HPDE6-E6E7 (cell line): ENCODE results near the gene ALDH1L2.

Experiments
- DNase-seq: peaks from one replicate; pipeline ENCODE4 v3.0.0; 2011; ENCODE audit warnings: missing footprints; ENCODE audit errors: extremely low spot score

Gene ALDH1L2

DNA sequence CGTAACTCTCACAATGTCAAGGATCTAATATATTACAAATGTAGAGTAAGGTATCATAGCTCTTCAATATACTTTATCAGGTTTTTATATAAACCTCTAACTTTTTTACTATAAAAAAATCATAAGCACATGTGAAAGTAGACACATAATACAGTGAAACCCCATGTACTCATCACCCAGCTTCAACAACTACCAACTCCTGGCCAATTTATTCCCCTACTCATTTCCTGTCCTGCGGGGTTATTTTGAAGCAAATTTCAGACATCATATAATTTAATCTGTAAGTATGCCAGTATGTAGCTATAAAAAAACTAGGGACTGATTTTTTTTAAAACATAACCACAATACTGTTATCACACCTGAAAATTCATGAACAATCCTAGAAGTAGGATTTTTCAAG is 50.4 kb downstream of the ALDH1L2 start:
- DNase-seq, result no peak

DNA sequence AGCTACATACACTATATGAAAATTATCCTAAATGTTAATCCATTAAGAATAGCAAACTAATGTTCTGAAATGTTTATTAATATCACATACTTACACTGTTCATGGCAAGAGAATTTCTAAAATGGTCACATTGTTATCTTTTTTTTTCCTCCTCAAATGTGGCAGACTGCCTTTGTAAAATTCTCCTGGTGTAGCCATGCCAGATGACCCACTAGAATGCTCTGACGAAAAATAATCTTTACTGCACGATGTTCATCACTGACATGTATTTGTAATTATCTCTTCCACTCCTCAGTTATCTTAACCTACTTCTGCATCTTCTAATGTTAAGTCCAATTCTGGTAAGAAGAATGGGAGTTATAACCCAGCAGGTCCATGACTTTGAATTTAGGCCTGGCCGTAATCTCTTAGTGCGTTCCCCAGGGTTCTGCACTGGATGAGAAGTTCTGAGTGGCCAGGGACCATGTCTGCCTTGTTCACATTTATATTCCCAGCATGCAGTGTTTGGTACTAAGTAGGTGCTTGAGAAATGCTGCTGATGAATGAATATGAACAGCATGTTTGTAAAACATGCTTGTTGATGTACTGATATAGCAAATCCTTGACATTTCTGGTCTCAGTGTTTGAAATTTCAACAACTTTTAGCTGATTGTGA is 51.4 kb downstream of the ALDH1L2 start:
- DNase-seq, result no peak

DNA sequence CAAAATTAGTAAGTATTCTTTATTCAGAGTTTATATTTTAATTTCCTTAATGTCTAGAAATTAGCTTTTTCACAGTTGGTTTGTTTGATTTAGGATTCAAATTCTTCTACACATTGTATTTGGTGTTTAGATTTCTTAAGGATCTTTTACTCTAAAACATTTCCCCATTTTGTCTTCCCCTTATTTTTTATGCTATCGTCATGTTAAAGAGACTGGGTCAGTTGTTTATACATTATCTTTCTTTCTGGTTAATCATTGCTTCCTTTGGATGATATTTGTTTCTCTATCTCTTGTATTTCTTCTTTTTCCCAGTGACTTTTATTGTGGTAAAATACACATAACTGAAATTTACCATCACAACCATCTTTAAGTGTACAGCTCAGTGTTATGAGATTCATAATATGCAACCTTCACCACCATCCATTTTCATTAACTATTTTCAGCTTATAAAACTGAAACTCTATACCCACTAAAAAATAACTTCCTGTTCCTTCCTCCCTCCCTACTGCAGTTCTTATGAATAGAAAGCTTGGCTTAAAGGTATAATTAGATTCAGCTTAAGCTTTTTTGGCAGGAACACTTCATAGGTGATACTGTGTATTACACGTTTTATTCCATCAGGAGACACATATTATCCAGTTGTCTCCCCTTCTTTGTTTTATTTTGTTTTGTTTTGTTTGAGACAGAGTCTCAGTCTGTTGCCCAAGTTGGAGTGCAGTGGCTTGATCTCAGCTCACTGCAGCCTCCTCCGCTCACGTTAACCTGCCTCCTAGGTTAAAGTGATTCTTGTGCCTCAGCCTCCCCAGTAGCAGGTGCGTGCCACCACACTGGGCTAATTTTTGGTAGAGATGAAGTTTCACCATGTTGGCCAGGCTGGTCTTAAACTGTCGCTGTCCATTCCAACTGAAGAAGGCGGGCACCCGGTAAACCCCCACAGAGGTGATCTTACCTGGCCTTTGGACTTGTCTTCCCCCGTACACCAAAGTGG is 53.1 kb downstream of the ALDH1L2 start:
- no peak for DNase-seq

DNA sequence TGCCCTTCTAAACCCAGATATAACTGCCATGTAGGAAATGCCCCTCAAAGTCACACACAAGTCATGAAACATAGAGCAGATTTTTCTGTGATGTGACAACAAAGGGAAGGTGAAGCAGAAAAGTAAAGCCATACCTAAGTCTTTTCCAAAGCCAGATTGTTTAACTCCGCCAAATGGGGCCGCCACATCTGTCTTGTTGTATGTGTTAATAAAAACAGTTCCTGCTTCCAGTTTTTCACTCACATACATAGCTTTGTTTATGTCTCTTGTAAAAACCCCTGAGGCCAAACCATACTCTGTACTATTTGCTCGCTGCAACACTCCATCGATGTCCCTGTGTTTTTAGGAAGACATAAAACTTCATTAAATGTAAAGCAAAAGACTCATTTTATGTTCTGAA is 57.8 kb downstream of the ALDH1L2 start:
- no peak for DNase-seq

DNA sequence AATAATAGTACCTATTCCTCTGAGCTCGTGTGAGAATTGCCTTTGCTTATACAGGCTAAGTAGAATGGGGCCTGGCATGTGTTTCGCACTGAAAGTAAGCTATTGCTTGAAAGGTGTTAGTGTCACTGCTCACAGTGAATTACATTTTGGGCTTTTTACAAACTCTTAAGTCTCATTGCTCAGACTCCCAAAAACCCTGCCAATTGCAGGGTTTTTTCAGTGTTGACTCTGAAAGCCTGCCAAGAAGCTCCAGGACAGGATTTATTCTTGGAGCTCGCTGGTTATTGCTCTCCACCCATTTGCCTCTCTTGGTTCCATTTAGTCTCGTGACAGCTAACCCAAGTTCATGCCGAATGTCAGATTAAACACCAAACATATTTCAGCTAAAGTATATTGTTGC is 58.4 kb downstream of the ALDH1L2 start:
- DNase-seq, result no peak

DNA sequence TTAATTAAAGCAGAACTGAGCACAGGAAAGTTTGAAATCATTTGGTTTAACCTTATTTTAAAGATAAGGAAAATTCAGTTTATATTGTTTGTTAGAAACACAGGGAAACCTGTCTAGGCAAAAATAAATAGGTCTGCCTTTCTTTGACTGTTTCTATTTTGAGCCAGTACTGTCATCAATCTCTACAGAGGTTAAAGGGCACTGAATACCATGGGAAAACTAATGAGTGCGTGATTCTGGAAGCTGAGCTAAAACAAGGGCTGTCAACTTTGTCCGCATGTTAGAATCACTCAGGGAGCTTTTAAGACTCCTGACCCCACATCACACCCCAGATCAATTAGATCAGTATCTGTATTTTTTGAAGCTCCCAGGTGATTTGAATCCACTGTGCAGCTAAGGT is 59.3 kb downstream of the ALDH1L2 start:
- DNase-seq, result no peak

DNA sequence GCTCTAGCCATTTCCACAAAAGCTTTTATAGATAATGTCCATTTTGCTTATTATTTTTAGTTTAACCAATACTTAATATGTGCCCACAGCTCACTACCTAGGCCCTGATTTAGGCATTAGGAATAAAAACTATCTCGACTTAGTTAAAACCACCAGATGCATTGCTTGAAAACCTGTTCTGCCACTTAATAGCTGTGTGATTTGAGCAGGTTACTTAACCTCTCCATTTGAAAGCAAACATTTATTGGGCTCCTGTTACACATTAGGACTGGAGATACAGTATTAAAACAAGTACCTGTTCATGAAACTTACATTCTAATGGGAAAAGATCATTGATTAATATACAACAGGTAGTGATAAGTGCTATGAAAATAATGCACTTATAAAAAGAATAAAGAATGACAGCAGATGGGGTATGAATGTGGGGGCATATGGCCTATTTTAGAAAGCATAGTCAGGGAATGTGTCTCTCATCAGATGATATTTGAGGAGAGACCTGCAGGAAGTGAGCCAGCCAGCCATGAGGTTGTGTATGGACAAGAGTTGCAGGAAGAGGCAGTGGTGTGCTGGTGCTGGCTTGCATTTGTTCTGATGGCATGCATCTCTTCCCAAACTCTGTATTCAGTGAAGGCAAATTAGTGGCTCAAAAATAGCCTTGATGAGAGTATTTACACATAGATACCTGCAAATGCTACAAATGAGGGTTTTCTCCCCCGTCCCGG is 63.9 kb downstream of the ALDH1L2 start:
- no peak for DNase-seq

DNA sequence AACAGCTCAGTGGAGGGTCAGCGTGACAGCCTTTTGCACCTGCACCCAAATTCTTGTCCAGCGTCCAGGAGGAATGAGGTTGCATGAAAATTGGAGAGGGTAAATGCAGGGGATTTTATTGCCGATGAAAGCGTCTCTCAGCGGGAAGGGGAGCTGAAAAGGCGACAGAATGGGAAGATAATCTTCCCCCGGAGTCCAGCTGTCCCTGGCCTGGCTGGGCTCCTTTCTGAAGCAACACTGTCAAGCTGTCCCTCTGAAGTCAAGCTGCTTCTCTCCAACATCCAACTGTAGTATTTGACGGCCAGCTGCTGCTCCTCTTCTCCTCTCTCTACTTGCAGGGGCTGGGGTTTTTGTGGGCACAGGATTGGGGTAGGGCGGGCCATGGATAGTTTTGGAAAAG is 65.5 kb downstream of the ALDH1L2 start:
- no peak for DNase-seq

DNA sequence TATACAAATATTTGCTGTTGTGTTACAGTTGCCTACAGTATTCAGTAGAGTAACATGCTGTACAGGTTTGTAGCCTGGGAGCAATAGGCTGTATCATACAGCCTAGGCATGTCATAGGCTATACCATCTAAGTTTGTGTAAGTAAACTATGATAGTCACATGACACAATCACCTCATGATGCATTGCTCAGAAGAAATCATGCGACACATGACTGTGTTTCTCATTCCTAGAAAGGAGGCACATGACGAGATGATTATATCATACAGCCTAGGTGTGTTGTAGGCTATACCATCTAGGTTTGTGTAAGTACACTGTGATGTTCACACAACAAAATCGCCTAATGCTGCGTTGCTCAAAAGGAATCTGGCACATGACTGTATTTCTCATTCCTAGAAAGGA is 66.2 kb downstream of the ALDH1L2 start:
- no peak for DNase-seq

DNA sequence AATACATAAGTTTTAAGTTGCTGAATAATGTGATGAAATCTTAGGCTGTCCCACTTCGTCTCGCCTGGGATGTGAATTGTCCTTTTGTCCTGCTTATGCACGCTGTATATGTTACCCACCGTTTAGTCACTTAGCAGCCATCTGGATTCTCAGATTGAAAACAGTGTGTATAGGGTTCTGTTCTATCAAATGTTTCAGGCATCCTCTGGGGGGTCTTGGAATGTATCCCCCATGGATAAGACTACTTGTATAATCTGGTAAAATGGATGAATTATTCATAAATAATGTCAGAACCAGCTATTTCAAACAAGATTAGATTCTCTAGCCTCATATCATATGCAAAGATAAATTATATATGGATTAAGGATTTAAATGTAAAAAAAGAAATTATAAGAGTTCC is 68.7 kb downstream of the ALDH1L2 start:
- DNase-seq, result no peak

DNA sequence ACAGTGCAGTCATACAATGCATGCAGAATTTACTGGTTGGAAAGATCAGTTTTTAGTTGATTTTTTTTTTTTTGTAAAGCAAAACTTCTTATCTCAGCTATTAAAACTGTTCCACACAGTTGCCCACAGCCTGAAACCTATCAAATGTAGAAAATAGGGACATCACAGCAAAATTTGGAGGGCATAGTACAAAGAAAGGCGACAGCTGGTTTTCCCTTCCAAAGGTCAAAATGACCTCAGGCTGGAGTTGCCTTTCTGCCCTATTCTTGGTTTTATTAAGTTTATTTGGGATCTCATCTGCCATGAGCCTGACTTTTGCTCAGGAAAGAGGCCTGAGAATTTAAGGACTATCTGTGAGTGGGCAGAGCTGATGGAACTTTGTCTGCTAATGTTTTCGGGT is 69.7 kb downstream of the ALDH1L2 start:
- DNase-seq, result no peak

DNA sequence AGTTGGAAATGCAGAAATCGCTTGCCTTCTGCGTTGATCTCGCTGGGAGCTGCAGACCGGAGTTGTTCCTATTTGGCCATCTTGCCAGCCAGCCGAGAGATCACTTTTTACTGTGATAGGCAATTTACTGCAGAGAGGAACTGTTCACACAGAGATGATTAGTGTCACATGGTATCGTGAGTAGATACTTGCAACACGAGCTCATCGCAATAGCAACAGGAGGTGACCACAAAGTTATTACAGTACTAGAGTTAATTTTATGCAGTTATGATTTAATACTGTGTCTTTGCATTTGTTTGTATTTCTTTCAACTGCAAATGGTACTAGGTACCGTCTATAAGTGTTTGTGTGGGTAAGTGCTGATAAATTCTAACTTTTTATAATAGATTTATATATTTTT is 70.4 kb downstream of the ALDH1L2 start:
- DNase-seq, result no peak

DNA sequence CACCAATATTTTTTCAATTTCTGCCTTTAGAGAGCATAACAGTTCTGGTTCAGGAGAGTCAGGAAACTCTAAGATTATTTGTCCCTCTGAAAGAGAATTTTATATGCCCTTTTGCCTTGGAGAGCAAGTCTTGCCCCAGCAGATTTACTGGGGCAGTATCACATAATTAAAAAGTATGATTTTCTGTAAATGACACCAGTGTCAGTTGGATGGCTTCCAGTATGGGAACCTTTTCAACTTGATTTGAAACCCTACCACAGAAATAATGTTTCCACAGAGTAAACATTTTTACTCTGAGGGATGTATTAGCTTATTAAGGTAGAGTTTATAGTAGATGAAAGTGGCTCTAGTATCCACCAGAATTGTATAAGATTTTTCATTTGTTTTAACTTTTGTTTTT is 82.8 kb downstream of the ALDH1L2 start:
- DNase-seq, result no peak

DNA sequence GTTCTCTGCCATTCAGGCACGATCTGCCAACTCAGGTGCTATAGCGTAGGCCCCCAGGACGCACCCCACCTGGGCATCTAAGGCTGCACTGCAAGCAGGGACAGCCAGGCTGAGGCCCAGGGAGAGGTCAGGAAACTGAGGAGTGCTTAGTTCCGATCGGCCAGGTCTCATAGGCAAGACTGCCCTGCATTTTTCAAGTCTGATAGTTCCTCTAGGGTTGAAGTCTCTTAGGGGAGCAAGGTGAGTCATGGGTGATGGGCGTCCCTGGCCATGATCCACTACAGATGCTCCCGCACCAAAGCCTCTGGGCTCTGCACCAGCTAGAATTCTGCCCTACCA is 84.9 kb downstream of the ALDH1L2 start:
- DNase-seq, result no peak

DNA sequence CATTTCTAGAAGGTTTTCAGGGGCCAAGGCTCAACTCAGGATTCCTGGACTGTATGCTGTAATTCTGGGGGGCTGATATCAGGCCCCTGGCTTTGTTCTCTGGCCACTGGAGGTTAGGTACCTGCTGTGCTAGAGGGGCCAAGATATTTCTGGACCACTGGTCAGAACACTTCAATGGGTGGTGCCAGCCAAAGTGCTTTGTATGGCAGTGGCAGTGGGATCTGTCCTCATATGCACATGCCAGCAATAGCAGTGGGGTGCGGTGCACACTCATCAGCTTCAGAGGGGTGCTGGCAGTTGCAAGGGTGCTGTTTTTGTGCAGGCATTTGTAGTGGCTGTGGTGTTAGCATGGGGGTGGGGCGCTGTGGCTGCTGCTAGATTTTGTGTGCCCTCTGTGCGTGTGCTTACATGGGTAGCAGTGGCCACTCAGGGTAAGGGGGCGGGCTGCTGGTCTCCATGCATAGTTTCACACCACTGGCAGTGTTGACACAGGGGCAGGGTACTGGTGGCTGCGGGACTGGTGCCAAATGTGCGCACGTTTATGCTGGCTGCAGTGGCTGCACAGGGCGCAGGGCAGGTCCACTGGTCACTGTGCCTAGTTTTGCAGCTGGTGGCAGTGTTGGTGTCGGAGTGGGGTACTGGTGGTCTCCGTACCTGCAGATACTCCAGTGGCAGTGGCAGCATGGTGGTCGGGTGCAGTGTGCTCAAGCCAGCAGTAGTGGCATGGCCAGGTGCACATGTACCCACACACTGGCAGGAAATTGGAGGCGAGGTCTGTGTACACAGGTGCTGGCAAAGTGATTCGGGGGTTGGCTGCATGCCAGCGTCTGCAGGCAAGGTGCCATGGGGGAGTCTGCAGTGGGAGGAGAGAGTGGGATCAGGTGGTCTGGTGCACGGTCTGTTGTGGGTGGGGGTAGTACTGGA is 85.6 kb downstream of the ALDH1L2 start:
- no peak for DNase-seq

DNA sequence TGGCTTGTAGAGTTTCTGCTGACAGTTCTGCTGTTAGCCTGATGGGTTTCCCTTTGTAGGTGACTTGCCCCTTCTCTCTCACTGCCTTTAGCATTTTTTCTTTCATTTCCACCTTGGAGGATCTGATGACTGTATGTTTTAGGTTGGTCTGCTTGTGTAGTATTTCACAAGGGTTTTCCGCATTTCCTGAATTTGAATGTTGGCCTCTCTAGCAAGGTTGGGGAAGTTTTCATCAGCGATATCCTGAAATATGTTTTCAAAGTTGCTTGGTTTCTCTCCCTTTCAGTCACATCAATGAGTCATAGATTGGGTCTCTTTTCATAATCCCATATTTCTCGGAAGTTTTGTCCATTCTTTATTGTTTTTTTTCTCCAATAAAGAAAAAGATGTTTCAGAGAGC is 86.7 kb downstream of the ALDH1L2 start:
- no peak for DNase-seq

DNA sequence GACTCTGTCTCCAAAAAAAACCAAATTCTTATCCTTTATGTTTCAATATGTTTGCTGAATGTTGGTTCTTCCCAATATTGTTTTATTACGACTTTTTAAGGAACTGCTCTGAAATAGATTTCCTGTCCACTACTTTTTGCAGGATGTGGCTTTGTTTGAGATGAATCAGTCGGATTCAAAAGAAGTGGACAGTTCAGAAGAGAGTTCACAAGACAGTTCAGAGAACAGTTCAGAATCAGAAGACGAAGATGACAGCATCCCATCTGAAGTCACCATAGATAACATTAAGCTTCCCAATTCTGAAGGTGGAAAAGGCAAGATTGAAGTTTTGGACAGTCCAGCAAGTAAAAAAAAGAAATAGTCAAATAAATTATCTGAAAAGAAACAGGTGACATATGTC is 89.9 kb downstream of the ALDH1L2 start:
- no peak for DNase-seq

DNA sequence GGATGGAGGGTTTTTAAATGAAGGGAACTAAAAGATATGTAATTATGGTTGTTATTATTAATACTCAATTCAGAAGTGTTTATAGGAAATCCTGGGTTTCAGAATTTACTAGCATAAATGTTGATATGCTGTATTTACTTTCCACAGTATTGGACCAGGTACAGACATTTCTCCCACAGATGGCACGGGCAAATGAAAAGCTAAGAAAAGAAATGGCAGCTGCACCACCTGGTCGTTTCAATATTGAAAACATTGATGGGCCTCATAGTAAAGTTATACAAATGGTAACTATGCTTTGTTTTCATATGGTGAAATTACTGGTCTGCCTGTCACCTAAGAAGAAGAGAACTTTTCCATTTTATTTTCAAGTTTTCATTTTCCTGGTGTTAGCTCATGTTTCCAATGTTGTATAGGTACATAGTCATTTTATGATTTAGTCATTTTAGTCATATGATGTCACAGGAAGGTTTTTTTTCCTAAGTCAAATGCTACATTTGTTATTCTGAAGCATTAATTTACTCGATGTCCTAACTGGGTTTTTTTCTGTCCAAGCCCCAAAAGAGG is 92.6 kb downstream of the ALDH1L2 start:
- DNase-seq, result no peak

DNA sequence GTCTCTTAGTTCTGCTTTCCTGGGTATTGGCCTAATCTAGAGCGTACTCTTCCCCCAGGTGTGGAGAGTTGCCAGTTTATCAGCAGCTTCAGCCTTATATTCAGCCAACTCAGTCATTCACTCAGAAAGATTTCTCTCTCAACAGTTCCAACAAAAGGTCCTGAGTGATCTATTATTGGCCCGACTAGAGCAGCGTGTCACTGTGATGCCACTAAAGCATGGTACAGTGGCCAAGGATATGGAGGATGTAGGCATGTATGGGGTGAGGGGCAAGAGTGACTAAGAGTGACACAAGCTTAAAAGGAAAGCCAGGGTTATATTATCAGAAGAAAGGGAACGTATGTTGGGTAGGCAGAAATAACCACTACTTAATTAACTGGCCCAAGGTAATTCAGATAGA is 93.3 kb downstream of the ALDH1L2 start:
- DNase-seq, result no peak

DNA sequence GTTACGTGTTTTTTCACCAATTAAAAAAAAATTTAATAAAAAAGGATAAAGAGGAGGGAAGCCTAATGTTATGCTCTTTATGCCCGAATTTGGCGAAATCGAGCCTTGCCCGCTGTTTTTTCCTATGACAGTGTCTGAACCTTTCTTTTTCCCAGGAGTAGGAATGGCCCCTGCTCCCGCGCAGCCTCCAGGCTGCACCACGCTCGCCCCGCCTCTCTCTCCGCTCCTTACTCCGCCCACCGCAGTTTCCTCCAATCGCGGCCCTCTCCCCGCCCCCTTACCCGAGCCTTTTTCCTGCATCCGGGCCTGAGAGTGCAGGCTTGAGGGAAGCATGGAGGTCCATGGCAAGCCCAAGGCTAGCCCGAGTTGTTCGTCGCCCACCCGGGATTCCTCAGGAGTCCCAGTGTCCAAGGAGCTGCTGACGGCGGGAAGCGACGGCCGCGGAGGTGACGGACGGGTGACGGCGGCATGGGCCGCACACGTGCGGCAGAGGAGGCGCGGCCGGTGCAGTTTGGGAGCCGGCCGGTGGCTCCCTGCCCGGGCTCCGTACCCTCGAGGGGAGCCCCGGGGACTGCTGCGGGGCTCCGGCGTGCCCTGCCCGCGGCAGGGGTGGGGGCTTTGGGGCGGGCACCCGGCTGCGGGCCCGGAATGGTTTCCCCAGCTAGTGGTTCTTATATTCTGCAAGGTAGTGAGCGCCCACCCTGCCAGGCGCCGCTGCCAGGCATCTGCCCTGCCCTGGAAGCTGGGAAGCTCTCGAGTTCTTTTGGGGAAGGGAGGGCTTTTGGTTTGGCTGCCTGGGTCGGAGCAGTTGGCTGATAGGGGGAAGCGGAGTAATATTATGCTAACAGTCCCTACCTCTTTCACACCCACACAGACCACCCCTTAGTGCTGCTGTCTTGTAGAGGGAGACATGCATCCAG is 98.0 kb downstream of the ALDH1L2 start, which contains the start of gene NOPCHAP1:
NOPCHAP1 (plus strand) TSS at position 295 of the 920 bp plus-strand sequence; CDS start at position 332, 37 bp downstream.
- peak; percentile 93 for DNase-seq
